GM13976 (cell line): ENCODE results near the gene AMPH.

Source experiments
- DNase-seq: peaks from one replicate; pipeline ENCODE4 v3.0.0; 2012; ENCODE audit warnings: low spot score
- CTCF ChIP-seq: IDR thresholded peaks from 2 replicates; pipeline ENCODE4 v1.5.1; 2012; ENCODE audit warnings: borderline replicate concordance, mild to moderate bottlenecking; ENCODE audit not compliant: insufficient read depth; ENCODE audit errors: extremely low read depth, missing control alignments, control extremely low read depth
- in situ Hi-C: fragments of 300-500 bp; cut with MboI; formaldehyde crosslinking; loops from one replicate; pipeline ENCODE4 v1.12.0; 2022; ENCODE audit warnings: low sequenced_read_pairs, mixed read lengths, inconsistent platforms; ENCODE audit not compliant: unreplicated experiment

AMPH gene

GRCh38 chr7:38383281-38383680, 247.9 kb downstream of the AMPH start:
- DNase-seq, result no peak
- in situ Hi-C loops, result no loop called here
- TF ChIP-seq CTCF, result no peak

- in situ Hi-C loops, result no loop called here
- no peak for TF ChIP-seq CTCF
- no peak for DNase-seq
Observed at GRCh38 chr7:38382684-38383083, 248.5 kb downstream of the AMPH start.

- in situ Hi-C loops, result no loop called here
- DNase-seq, result no peak
- no peak for TF ChIP-seq CTCF
Observed at GRCh38 chr7:38375453-38375852, 255.7 kb downstream of the AMPH start.

GRCh38 chr7:38374507-38374906, 256.7 kb downstream of the AMPH start:
- DNase-seq, result peak; percentile 61
- peak; percentile 52 for TF ChIP-seq CTCF
- in situ Hi-C loops, result no loop called here

GRCh38 chr7:38373155-38373554, 258.0 kb downstream of the AMPH start:
- no peak for TF ChIP-seq CTCF
- DNase-seq, result no peak
- in situ Hi-C loops, result no loop called here

- no peak for DNase-seq
- TF ChIP-seq CTCF, result no peak
- in situ Hi-C loops, result no loop called here
Observed at GRCh38 chr7:38372290-38372689, 258.9 kb downstream of the AMPH start.

- peak; percentile 53 for TF ChIP-seq CTCF
- peak; percentile 66 for DNase-seq
- in situ Hi-C loops, result no loop called here
Observed at GRCh38 chr7:38369816-38370493, 261.2 kb downstream of the AMPH start.
